GM18520 (cell line): Measurements from ENCODE around the gene GADD45B.

ENCODE experiments used
- ATAC-seq: cut with Tn5 transposase; IDR thresholded peaks from one replicate; pipeline ENCODE4 v1.9.1; 2021; ENCODE audit not compliant: unreplicated experiment

Gene GADD45B, protein sequence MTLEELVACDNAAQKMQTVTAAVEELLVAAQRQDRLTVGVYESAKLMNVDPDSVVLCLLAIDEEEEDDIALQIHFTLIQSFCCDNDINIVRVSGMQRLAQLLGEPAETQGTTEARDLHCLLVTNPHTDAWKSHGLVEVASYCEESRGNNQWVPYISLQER

DNA sequence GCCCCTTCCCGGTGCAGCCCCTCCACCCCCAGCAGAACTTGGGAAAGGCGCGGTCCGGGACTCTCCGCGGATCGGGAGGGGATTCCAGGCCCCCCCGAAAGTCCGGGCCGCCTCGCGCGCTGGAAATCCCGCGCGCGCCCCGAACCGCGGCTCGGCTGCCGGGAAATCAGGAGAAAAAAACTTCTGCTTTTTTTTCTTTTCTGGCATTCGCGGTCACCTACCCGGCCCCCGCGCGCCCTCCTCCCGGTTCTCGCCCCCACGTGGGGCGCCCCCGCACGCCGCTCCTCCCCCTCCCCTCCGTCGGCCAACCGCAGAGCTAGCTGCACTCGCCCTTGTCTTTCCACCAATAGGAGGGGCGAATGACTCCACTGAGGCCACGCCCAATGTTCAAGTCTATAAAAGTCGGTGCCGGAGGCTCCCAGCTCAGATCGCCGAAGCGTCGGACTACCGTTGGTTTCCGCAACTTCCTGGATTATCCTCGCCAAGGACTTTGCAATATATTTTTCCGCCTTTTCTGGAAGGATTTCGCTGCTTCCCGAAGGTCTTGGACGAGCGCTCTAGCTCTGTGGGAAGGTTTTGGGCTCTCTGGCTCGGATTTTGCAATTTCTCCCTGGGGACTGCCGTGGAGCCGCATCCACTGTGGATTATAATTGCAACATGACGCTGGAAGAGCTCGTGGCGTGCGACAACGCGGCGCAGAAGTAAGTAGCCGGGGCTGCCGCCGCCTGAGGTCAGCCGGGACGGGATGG is at the start of gene GADD45B:
Gene GADD45B (plus strand): TSS at position 426 of the 749 bp plus-strand sequence. CDS start 232 bp downstream, at position 658.
- ATAC-seq = peak; percentile 44

DNA sequence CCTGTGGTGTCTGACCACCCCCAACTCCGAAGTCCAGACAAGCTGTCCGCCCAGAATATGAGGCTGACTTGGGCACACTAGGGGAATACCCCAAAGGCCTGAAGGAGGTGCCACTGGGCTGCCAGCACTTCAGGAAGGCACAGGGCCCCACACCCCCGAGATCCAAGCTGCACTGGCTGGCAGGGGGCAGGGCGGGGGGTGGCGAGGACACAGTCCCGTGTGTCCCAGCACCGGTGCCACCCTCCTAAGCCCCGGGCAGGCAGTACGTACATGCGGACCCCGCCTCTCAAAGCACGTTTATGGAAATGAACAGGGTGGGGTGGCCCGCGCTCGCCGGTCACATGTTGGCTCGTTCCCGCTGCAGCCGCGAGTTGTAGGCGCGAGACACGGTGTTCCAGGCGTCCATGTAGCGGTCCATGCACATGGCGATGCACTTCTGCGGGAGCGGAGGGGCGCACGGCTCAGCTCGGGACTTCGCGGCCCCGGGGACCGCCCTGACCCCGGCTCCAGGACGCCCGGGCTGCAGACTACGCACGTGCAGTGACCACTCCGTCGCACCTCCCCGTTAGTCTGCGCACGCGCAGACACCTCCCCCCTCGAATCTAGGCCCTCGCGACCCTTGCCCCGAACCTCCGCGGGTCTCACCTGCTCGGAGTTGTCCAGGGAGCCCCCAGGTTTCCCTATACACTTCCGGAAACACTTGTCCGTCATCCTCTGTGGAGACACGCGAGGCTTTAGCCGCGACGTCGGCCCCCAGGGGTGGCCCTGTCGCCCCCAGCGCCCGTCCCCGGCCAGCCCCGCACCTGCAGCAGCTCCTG is 49.1 kb upstream of the GADD45B start:
- ATAC-seq = peak; percentile 6

DNA sequence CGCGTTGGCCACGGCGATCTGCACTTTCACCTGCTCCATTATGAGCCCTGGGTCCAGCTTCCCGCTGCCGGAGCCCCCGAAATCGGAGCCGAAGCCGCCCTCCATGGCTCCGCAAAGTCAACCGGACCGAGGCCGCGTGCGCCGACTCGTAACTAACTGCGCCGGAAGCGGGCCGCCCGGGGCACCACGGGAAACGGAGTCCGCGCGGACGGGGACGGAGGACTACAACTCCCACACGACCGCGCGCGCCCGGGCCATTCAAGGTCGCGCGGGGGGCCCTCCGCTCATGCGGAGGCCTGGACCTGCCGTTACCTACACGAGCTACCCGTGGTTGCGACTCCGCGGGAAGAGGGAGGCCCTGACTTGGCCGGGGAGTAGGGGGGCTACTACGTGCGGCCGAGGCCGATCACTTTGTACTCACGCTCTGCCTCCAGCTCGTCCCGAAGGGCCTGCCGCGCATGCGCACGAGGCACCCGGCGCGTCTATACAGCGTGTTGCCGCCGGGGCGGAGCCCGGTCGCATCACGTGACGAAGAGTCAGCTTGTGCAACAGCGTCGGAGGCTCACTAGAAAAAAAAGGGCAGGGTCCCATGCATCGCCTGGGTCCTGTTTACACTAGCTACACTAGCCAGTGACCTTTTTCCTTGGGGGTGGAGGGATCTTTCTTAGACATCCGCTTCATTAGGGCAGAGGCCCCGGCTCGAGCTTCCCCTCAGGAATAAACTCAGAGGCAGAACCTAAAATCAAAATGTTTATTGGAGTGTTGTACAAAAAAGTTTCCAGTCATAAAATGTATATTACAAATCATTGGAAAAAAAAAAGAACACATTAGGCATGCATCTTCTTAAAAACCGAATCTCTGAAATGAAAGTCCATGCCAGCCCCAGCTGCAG is 48.3 kb upstream of the GADD45B start, which contains the start of gene TIMM13:
Gene TIMM13 (minus strand): TSS at position 158 of the 892 bp plus-strand sequence. CDS start 53 bp downstream, at position 105.
- peak; percentile 68 for ATAC-seq

DNA sequence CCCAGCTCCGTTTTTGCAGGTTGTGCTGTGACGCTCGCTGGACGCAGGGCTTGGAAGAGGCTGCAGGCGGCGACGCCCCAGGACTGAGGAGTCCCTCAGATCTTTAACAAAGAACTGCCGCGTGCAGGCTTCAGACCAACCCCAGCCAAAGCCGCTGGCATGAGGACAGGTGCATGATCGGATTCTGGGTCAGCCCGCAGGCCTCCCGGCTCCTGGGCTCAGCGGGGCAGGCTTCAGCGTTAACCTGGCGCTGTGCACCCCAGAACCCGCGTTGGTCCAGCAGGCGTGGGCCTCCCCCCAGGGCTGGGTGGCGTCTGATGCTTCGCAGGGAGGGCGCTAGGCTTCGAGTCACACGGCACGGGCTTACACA is 47.6 kb upstream of the GADD45B start:
- ATAC-seq = no peak

DNA sequence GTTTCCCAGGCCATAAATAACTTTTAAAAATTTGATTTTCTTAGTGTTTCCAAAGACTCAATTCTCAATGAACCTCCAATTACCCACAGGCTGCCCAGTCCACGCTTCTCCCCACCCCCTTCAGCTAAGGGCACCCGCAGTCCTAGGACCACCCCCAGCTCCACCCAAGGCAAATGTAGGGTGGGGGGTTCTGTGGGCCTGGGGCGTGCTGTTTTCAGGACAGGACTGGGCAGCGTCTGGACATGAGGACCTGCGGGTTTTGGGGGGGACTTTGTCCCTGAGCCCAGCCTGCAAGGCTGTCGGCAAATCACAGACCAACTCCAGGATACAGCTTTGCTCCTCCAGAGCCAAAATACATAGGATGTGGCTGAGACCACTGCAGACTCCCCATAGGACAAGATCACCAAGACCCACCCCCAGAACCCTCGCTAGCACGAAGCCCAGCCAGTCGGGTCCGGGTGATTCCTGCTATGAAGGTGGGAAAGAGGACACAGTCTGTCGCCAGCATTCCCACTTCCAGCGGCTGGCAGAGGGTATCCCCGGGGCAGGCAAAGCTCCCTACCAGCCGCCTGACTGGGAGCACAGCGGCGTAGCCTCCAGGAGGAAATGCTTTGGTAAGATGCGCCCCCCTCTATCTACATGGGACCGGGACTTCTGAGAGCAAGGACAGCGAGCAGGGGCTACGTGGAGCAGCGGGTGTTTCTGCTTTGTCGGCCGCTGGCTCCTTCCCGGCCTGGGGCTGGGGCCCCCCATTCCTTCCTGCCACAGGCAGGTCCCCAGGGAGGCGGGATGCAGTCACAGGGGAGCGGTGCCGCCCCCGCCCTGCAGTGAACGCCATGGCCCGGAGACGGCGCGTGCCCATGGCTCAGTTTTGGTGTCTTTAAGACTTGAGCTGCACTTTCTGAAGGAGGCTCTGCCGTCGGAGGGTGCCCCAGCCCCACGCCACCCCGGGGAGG is 46.9 kb upstream of the GADD45B start:
- ATAC-seq = no peak

DNA sequence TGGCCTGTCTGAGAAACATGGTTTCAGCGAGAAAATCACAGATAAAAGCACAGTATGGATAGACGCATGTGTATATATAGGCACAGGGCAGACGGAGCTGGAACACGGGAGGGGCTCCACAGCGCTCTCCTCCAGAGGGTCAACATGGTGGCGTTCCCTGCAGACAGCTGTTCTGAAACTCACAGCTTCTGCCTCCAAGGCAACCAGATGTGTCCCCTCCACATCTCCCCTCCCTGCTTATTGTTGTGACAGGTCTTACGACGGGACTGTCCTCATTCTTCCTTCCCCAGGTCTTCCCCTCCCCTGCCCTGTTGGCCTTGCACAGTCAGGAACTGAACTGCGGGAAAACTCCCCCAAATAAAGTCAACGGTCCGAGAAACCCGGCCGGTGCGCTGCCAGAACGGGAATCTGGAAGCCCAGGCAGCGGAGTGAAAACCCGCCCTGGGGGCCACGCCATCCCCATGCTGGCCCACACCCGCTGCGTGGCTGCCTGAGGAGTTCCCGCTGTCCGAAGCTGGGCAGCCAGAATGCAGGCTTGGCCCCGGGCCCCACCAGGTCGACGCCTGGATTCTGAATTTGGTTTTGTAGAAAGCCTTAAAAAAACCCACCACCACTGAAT is 45.9 kb upstream of the GADD45B start:
- no peak for ATAC-seq

DNA sequence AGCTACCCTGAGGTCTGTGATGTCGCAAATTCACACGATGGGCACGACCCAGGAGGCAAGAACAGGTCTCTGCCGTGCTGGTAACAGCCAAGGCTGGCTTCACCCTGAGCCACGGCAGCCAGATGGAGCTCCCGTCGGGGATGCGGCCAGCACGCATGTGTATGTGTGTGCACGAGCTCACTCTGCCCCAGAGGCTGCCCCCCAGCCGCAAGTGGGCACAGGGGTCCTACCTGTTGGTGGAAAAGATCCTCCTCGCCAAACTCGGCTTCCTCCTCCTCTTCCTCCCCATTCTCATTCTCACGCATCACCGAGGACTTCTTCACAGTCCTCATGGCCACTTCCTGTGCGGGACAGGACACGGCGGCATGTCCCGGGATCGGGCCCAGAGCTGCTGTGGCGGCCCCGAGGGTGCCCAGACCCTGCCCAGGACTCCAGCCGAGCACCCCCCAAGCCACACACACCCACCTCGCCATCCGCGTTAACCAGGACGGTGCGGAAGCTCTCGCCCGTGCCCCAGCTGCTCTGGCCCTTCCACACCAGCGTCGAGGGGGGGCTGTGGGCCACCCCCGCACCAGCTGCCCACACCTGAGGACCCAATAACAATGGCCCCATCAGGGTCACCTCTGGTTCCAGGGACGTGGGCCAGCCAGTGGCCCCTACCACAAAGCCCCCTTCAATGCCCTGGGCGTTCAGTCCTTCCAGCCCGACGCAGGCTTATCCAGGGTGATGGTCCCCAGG is 44.4 kb upstream of the GADD45B start:
- ATAC-seq = no peak

DNA sequence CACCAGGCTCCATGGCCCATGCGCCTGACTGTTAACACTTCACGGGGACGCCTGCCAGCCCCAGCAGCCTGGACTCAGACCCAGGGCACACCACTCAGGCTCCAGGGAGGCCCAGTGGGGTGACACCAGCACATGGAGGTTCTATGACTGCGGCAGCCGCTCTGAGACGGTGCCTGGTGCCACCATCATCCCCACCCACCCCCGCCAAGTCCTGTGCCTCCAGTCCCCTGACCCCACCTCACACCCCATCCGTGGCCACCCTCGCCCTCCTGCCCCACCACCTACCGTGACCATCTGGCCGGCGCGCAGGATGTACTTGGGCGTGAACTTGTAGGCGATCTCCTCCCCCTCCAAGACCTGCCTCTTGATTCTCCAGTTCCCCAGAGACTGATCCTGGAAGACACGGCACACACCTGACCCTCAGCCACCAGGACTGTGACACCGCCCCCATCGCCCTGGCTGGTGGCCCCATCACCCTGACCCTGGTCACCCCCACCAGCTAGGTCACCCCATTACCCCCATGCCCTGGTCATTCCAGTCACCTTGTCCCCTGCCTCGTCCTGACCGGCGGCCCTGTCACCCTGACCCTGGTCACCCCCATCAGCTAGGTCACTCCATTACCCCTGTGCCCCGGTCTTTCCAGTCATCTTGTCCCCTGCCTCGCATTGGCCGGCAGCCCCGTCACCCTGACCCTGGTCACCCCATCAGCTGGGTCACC is 43.6 kb upstream of the GADD45B start:
- ATAC-seq = no peak

DNA sequence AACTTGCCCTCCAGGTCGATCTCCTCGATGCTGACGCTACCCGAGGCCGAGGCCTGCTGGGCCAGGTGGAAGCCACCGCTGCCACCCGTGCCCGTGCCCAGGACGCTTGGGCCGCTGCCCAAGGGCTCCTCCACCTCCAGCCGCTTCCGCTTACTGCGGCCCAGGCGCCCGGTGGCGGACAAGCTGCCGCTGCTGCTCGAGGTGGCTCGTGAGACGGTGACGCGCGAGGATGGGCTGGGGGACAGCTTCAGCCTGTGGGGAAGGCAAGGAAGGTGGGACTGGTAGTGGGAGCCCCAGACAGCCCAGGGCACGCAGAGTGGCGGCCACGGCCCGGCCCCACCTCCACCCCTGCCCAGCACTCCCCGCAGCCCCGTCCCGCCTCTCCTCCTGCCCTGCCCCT is 42.1 kb upstream of the GADD45B start:
- no peak for ATAC-seq

DNA sequence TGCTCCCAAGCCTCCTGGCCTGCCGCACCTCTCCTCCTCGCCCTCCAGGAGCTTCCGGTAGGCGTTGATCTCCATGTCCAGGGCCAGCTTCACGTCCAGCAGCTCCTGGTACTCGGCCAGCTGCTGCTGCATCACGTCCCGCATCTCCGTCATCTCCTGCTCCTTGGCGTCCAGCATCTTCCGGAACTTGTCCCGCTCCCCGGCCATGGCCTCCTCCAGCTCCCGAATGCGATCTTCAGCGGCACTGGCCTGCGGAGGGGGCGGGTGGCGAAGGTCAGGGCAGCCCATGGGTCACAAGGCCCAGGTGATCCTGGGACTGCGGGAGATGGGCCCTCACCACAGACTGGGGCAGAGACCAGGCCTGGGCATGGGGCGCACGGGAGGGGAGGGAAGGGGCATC is 41.7 kb upstream of the GADD45B start:
- ATAC-seq = no peak

DNA sequence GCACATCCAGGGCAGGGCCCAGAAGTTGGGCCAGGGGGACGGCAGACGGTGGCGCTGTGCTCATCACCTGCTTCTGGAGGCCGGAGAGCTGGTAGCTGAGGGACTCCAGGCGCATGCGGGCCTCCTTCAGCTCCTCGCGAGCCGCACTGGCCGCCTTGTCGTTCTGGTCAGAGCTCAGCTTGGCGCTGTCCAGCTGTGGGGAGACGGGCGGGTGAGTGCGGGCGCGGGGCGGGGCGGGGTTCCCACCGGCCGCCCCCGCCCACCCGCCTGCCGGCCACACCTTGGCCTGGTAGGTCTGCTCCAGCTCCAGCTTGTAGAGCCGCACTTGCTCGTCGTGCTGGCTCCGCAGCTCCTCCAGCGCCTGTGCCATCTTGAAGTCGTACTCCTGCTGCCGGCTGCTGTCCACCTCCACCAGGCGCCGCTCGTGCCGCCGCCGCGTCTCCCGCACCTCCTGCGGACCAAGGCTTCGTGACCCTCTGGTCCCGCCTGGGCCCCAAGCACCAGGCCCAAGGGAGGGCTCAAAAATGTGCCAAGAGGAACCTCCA is 41.1 kb upstream of the GADD45B start:
- ATAC-seq = no peak

DNA sequence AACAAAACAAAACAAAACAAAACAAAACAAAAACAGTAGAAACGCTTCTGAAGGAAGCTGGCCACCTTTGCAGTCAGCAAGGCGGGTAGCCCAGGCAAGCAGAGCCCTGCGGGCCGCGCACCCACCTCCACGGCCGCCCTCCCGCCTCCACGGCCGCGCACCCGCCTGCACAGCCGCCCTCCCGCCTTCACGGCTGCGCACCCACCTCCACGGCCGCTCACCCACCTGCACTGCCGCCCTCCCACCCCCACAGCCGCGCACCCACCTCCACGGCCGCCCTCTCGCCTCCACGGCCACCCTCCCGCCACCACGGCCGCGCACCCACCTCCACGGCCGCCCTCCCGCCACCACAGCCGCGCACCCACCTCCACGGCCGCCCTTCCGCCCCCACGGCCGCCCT is 39.5 kb upstream of the GADD45B start:
- no peak for ATAC-seq

DNA sequence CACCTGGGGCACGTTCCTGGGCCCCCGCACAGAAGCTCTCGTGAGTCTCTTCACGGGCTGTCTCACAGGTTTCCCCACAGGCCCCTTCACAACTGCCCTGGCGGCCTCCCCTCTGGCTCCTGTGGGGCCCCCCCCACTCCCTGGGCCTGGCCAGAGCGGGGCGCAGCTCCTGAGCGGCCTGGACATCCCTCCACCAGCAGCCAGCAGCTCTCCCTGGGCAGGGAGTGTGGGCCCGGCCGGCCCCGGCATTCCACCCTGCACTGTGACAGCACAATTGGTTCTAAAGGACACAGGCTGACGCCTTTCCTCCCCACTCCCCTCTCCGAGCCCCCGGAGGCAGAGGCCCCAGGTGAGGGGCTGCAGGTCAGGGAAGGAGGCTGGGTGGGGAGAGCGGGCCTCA is 39.0 kb upstream of the GADD45B start:
- no peak for ATAC-seq

DNA sequence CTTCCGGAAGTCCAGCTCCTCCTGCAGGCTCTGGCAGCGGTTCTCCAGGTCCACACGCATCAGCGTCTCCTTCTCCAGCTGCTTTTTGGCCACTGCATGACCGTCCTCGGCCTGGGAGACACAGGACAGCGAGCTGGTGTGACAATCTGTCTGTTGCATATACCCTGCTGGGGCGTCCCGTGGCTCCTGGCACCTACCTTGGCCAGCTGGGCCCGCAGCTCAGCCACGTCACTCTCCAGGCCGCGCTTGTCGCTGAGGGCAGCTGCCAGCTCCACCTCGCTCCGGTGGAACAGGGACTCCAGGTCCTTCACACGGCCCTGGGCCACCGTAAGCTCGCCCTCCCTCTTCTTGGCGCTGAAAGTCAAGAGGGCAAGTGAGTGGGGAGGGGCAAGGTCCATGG is 37.7 kb upstream of the GADD45B start:
- no peak for ATAC-seq

DNA sequence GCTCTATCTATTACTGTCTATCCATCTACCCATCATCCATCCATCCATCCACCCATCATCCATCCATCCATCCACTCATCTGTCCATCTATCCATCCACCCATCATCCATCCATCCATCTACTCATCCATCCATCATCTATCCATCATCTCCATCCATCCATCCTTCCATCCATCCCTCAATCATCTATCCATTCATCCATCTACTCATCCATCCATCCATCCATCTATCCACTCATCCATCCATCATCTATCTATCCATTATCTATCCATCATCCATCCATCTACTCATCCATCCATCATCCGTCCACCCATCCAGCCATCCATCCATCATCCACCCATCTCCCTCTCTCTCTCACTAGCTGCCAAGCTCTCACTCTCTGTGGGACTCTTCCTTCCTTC is 35.4 kb upstream of the GADD45B start:
- no peak for ATAC-seq

DNA sequence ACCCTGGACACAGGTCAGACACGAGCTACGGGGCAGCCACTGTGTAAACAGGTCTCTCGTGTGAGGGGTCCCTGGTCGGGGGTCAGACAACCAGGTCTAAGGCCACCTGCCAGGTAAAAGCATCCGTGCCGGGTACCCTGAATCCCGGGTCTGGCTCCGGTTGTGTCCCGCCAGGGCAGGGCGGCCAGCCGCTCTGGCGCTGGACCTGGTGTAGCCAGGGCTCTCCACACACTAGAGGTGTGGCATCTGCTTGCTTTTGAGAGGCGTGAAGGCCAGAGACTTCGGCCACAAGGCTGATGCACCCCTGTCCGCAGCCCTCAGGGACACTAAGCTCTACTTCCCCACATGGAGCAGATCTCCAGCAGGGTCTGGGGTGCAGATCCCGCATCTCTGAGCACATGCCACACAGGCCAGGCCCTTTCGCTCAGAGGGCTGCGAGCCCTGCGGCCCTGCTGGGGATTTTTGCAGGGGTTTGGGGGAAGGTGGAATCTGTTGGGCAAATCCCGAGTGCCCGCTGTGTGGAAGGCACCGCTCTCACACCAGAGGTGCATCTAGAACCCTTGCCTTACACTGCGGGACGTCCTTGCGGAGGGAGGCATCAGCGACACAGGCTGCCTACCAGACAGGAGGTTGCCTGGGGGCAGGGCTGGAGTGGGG is 34.7 kb upstream of the GADD45B start:
- no peak for ATAC-seq

DNA sequence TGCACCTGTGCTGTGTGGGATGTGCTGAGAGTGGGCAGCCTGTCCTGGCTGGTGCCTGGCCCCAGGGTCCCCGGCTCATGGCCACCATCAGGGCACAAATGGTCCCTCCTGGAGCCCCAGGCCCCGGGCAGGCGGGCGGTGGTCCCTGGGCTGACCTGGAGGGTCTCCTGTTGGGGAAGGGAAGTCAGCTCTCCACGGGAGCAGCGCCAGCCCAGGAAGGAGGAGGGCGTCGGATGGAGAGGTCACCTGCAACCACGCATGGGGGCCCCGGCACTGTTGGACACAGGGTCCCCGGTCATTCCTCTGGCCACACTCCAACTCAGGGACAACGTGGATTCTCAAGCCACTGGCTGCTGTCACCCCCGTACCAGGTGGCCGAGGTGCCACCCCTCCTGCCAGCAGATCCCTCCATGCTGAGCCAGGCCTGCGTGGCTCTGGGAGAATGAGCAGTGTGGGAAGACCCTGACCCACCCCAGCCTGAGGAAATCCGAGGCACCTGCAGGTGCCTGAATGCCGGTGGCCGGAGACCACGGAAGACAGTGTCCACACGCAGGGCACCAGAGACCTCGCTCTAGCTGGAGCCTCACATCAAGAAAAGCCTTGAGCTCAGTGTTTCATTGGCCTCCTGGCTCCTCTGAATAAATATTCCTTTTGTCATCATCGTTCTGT is 32.7 kb upstream of the GADD45B start:
- no peak for ATAC-seq
